A549 (cell line): ENCODE data around the gene SP1. TPM values are rescaled to one million over a fixed set of nuclear protein-coding genes. Genes with fewer than 3 reads are reported as not detected.
"Not testable (repeated sequence)": the region's sequence is repeated elsewhere in the genome, so short reads cannot be mapped to it uniquely, and the experiment has no call there.

Source experiments
- ATAC-seq, 2 experiments: fragments of 200-7000 bp in 1 of 2; fragments of >200 bp in 1 of 2; cut with Nextera tagmentation in 1 of 2; cut with Tn5 transposase in 1 of 2; 3 replicates each; pipeline versions ENCODE4 v1.8.0 to v1.9.1; 2018 to 2020; ENCODE audit warnings: mild to moderate bottlenecking in 1 of 2, moderate library complexity in 1 of 2
- CTCF ChIA-PET: fragments of 300-600 bp; sonication (Branson Sonifier 250); formaldehyde crosslinking; extraction: SDS; loops from one replicate; lab custom pipeline; 2021; ENCODE audit warnings: antibody characterized with exemption, inconsistent platforms; lab: Yijun Ruan, JAX
- POLR2A ChIA-PET: fragments of 350-600 bp; formaldehyde crosslinking; extraction: SDS; loops from one replicate; lab custom pipeline; 2021; ENCODE audit warnings: antibody characterized with exemption, inconsistent platforms; lab: Yijun Ruan, JAX
- DNase-seq, 2 experiments: peaks; one replicate each; pipeline versions ENCODE4 v3.0.0 to v3.0.0-alpha.2; 2011 to 2016; ENCODE audit warnings: low read depth in 1 of 2, low spot score in 1 of 2
- FAIRE-seq: peaks from 2 replicates; lab custom pipeline; 2011; peaks lifted over from hg19 to GRCh38; lab: Jason Lieb, UNC
- H3K27ac ChIP-seq, 2 experiments: fragments of >200 bp; sonication (Bioruptor Twin); formaldehyde crosslinking; 3 replicates each; pipeline ENCODE4 v1.5.1; 2016 to 2017
- H3K4me1 ChIP-seq: fragments of >200 bp; sonication (Bioruptor Twin); formaldehyde crosslinking; 3 replicates; pipeline ENCODE4 v1.6.1; 2016
- H3K4me2 ChIP-seq: fragments of >200 bp; sonication (Bioruptor Twin); formaldehyde crosslinking; 3 replicates; pipeline ENCODE4 v1.6.1; 2016
- H3K4me3 ChIP-seq: fragments of >200 bp; sonication (Bioruptor Twin); formaldehyde crosslinking; 3 replicates; pipeline ENCODE4 v1.5.1; 2016
- H3K9me3 ChIP-seq: fragments of >200 bp; sonication (Bioruptor Twin); formaldehyde crosslinking; 3 replicates; pipeline ENCODE4 v1.6.1; 2016
- CBX8 ChIP-seq: fragments of 200-600 bp; sonication (generic); IDR thresholded peaks from 2 replicates; pipeline ENCODE4 v1.6.1; 2016
- CEBPB ChIP-seq, 2 experiments: fragments of >200 bp in 1 of 2; sonication (Bioruptor Twin) in 1 of 2; formaldehyde crosslinking in 1 of 2; IDR thresholded peaks; 2 replicates each; pipeline ENCODE4 v1.6.1; 2012 to 2016
- FOSB ChIP-seq: fragments of 250-450 bp; sonication (Bioruptor Pico); IDR thresholded peaks from 2 replicates; pipeline ENCODE4 v1.5.0; 2020; ENCODE audit warnings: mild to moderate bottlenecking, moderate library complexity
- FOSL2 ChIP-seq, 2 experiments: fragments of 450-650 bp in 1 of 2; fragments of >200 bp in 1 of 2; sonication (Bioruptor Twin) in 1 of 2; formaldehyde crosslinking; IDR thresholded peaks; 2 replicates each; pipeline versions ENCODE4 v1.5.0 to v1.6.1; 2016 to 2020; ENCODE audit warnings: mild to moderate bottlenecking in 1 of 2, moderate library complexity in 1 of 2
- JUN ChIP-seq, 2 experiments: fragments of >200 bp; sonication (Bioruptor Twin); formaldehyde crosslinking; IDR thresholded peaks; 2 replicates in 1 of 2; 3 replicates in 1 of 2; pipeline ENCODE4 v1.6.1; 2016 to 2017
- MYC ChIP-seq: IDR thresholded peaks from 2 replicates; pipeline ENCODE4 v1.6.1; 2012; ENCODE audit warnings: mild to moderate bottlenecking, inconsistent platforms, low read length, improper control_type of control experiment, borderline replicate concordance
- NPAS2 ChIP-seq: fragments of 250-450 bp; sonication (Bioruptor Pico); IDR thresholded peaks from 2 replicates; pipeline ENCODE4 v1.8.0; 2022; ENCODE audit warnings: mild to moderate bottlenecking, moderate library complexity, borderline replicate concordance
- SREBF2 ChIP-seq: fragments of 450-650 bp; IDR thresholded peaks from 2 replicates; pipeline ENCODE4 v1.6.1; 2014; ENCODE audit warnings: mild to moderate bottlenecking, moderate library complexity
- TP53 ChIP-seq: fragments of 250-450 bp; sonication (Bioruptor Pico); IDR thresholded peaks from 2 replicates; pipeline ENCODE4 v1.5.0; 2021; ENCODE audit warnings: mild to moderate bottlenecking, moderate library complexity
- ZSCAN20 ChIP-seq: fragments of 250-450 bp; sonication (Bioruptor Pico); IDR thresholded peaks from 2 replicates; pipeline ENCODE4 v1.8.0; 2022; ENCODE audit warnings: mild to moderate bottlenecking, moderate library complexity
- WGBS: methylation state at CpG from one replicate; pipeline ENCODE4 v1.1.6; 2017; ENCODE audit errors: missing lambda C conversion rate; 5-methylcytosine and 5-hydroxymethylcytosine counted together
- polyA plus RNA-seq, 4 experiments: library from polyadenylated mRNA; depleted of rRNA in 3 of 4; stranded (reverse); fragments of >200 nt; fragmentation: RNase III in 1 of 4; extraction: RNeasy Plus Mini Kit Qiagen cat#74134 plus additional on column Dnase treatment in 1 of 4; gene quantifications; 2 replicates in 3 of 4; 3 replicates in 1 of 4; pipeline ENCODE4 v1.2.3, GENCODE V29; 2011 to 2017
- TF ChIP-seq, protein P1 (sequence below): IDR thresholded peaks from 2 replicates; pipeline ENCODE4 v1.6.1; 2012
- TF ChIP-seq, protein P2 (sequence below): fragments of 250-450 bp; sonication (Bioruptor Pico); IDR thresholded peaks from 2 replicates; pipeline ENCODE4 v1.5.0; 2021; ENCODE audit warnings: mild to moderate bottlenecking, moderate library complexity, borderline replicate concordance
- TF ChIP-seq, protein P3 (sequence below): fragments of 250-450 bp; sonication (Bioruptor Pico); IDR thresholded peaks from 2 replicates; pipeline ENCODE4 v1.5.0; 2020; ENCODE audit warnings: low read depth, mild to moderate bottlenecking, moderate library complexity
- TF ChIP-seq, protein P4 (sequence below): fragments of >200 bp; sonication (Bioruptor Twin); formaldehyde crosslinking; IDR thresholded peaks from 3 replicates; pipeline ENCODE4 v1.6.1; 2016
- TF ChIP-seq, protein P5 (sequence below): fragments of 450-650 bp; IDR thresholded peaks from 2 replicates; pipeline ENCODE4 v1.6.1; 2014; ENCODE audit warnings: antibody characterized with exemption

SP1 gene
- polyA plus RNA-seq, 2 of the 4 experiments (the other 2 are of a cell fraction): 24.2 to 53.2 TPM

DNA sequence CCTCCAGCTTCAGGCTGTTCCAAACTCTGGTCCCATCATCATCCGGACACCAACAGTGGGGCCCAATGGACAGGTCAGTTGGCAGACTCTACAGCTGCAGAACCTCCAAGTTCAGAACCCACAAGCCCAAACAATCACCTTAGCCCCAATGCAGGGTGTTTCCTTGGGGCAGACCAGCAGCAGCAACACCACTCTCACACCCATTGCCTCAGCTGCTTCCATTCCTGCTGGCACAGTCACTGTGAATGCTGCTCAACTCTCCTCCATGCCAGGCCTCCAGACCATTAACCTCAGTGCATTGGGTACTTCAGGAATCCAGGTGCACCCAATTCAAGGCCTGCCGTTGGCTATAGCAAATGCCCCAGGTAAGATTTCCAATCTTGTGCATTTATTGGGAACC is 3.3 kb downstream of the SP1 start:
- no peak overlapping the region for H3K27ac ChIP-seq
- WGBS: 92% methylated on average over 2 of the region's 2 CpGs
- TF ChIP-seq JUN (IDR thresholded peaks at IDR 0.05) (no peak), MYC (no peak), FOSB (no peak)
- TF ChIP-seq, protein P1, sequence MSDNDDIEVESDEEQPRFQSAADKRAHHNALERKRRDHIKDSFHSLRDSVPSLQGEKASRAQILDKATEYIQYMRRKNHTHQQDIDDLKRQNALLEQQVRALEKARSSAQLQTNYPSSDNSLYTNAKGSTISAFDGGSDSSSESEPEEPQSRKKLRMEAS: no peak
- TF ChIP-seq, protein P2, sequence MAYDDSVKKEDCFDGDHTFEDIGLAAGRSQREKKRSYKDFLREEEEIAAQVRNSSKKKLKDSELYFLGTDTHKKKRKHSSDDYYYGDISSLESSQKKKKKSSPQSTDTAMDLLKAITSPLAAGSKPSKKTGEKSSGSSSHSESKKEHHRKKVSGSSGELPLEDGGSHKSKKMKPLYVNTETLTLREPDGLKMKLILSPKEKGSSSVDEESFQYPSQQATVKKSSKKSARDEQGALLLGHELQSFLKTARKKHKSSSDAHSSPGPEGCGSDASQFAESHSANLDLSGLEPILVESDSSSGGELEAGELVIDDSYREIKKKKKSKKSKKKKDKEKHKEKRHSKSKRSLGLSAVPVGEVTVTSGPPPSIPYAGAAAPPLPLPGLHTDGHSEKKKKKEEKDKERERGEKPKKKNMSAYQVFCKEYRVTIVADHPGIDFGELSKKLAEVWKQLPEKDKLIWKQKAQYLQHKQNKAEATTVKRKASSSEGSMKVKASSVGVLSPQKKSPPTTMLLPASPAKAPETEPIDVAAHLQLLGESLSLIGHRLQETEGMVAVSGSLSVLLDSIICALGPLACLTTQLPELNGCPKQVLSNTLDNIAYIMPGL (CRISPR knock-in tag): no peak
- TF ChIP-seq, protein P3, sequence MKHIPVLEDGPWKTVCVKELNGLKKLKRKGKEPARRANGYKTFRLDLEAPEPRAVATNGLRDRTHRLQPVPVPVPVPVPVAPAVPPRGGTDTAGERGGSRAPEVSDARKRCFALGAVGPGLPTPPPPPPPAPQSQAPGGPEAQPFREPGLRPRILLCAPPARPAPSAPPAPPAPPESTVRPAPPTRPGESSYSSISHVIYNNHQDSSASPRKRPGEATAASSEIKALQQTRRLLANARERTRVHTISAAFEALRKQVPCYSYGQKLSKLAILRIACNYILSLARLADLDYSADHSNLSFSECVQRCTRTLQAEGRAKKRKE (CRISPR knock-in tag): no peak
- TF ChIP-seq, protein P4, sequence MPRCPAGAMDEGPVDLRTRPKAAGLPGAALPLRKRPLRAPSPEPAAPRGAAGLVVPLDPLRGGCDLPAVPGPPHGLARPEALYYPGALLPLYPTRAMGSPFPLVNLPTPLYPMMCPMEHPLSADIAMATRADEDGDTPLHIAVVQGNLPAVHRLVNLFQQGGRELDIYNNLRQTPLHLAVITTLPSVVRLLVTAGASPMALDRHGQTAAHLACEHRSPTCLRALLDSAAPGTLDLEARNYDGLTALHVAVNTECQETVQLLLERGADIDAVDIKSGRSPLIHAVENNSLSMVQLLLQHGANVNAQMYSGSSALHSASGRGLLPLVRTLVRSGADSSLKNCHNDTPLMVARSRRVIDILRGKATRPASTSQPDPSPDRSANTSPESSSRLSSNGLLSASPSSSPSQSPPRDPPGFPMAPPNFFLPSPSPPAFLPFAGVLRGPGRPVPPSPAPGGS: no peak
- peaks cover 51% of the 10 kb centered on the region for H3K4me1 ChIP-seq
- no peaks in the 10 kb centered on the region for H3K9me3 ChIP-seq
- POLR2A ChIA-PET: interaction anchor here (0.6 kb wide), 2 partner anchors 14 to 402 kb away, joined by 3 to 5 read pairs; no protein-coding TSS in a partner anchor
- H3K4me3 ChIP-seq: no peak overlapping the region
- ATAC-seq (no peak), DNase-seq (no peak), FAIRE-seq (no peak)
- CTCF ChIA-PET: interaction anchor here (0.6 to 12.7 kb wide), 16 partner anchors 8 to 125 kb away, joined by 3 to 199 read pairs (median 8); partner anchors contain the start of genes AAAS and AMHR2
- peak overlapping the region; percentile 44 for H3K4me2 ChIP-seq

DNA sequence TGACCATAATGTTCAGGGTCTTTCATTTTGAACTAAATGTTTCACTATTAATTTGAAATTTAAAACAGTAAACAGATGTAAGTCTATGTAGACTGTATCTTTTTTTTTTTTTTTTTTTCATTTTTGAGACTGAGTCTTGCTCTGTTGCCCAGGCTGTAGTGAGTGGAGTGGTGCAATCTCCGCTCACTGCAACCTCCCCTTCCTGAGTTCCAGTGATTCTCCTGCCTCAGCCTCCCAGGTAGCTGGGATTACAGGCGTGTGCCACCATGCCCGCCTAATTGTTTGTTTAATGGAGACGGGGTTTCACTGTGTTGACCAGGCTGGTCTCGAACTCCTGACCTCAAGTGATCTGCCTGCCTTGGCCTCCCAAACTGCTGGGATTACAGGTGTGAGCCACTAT is 6.4 kb downstream of the SP1 start:
- H3K9me3 ChIP-seq, DNase-seq, FAIRE-seq, H3K4me3 ChIP-seq, ATAC-seq, H3K27ac ChIP-seq: not testable (repeated sequence)
- 92% methylated on average over 5 of the region's 5 CpGs for WGBS
- ChIA-PET POLR2A (interaction anchor here (0.8 kb wide), 1 partner anchor 275 kb away, joined by 4 read pairs; no protein-coding TSS in a partner anchor), CTCF (interaction anchor here (0.6 to 12.7 kb wide), 7 partner anchors 27 to 88 kb away, joined by 3 to 199 read pairs (median 5); partner anchors contain the start of gene AAAS)
- Histone ChIP-seq H3K4me2 (peak overlapping the region; percentile 28), H3K4me1 (peaks cover 67% of the 10 kb centered on the region)

DNA sequence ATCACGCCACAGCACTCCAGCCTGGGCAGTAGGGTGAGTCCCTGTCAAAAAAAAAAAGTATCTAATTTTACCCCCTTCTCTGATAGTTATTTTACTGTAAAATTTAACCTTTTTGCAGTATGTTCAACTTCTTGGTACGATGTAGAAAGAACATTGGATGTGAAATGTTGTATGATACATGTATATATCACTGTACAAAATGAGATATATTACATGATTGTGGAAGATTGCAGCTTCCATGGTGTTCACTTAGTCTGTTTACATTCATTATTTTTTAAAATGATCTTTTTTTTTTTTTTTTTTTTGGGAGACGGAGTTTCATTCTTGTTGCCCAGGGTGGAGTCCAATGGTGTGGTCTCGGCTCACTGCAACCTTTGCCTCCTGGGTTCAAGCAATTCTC is 9.0 kb downstream of the SP1 start:
- H3K4me1 ChIP-seq: peaks cover 46% of the 10 kb centered on the region; the same call in 2 of the 3 replicates
- WGBS: 95% methylated on average over 4 of the region's 4 CpGs
- TF ChIP-seq NPAS2 (CRISPR knock-in tag) (no peak), CEBPB (IDR thresholded peaks at IDR 0.05) (no peak), TP53 (CRISPR knock-in tag) (no peak)
- TF ChIP-seq, protein P5, sequence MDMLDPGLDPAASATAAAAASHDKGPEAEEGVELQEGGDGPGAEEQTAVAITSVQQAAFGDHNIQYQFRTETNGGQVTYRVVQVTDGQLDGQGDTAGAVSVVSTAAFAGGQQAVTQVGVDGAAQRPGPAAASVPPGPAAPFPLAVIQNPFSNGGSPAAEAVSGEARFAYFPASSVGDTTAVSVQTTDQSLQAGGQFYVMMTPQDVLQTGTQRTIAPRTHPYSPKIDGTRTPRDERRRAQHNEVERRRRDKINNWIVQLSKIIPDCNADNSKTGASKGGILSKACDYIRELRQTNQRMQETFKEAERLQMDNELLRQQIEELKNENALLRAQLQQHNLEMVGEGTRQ: no peak
- DNase-seq (no peak), ATAC-seq (no peak), FAIRE-seq (no peak)
- H3K9me3 ChIP-seq: no peaks in the 10 kb centered on the region
- H3K27ac ChIP-seq: no peak overlapping the region
- POLR2A ChIA-PET: interaction anchor here (1.6 kb wide), 1 partner anchor 33 kb away, joined by 6 read pairs; no protein-coding TSS in a partner anchor
- H3K4me2 ChIP-seq: no peak overlapping the region
- CTCF ChIA-PET: interaction anchor here (0.7 to 12.7 kb wide), 4 partner anchors 32 to 66 kb away, joined by 3 to 199 read pairs (median 6); no protein-coding TSS in a partner anchor
- no peak overlapping the region for H3K4me3 ChIP-seq

DNA sequence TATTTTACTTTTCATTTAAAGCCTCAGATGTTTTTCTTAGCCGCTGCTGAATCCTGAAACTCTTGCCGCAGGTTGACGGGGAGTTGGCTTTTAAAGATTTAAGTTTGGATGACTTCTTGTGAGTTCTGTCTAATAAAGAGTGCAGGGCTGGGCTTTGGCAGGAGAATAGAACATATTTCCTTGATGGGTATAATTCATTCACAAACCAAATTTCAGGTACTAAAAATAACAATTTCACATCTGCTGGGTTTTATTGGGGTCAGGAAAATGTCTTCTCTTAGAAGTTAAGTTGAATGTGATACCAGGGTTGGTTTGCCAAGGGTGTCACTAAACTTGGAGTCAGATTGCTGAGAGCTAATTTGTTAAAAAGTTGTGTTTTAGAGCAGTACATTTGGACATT is 9.7 kb downstream of the SP1 start:
- no peaks in the 10 kb centered on the region for H3K9me3 ChIP-seq
- ChIA-PET CTCF (interaction anchor here (1.4 to 2.0 kb wide), 2 partner anchors 32 to 66 kb away, joined by 3 to 8 read pairs; no protein-coding TSS in a partner anchor), POLR2A (no interaction called here)
- no peak overlapping the region for H3K4me3 ChIP-seq
- 100% methylated on average over 3 of the region's 3 CpGs for WGBS
- DNase-seq (no peak), FAIRE-seq (no peak), ATAC-seq (no peak)
- no peak overlapping the region for H3K27ac ChIP-seq
- H3K4me1 ChIP-seq: peaks cover 42% of the 10 kb centered on the region; the same call in 2 of the 3 replicates
- no peak for TF ChIP-seq CBX8
- no peak for TF ChIP-seq JUN (IDR thresholded peaks at IDR 0.05)
- TF ChIP-seq FOSL2 (IDR thresholded peaks at IDR 0.05): no peak
- TF ChIP-seq FOSL2 (CRISPR knock-in tag; IDR thresholded peaks at IDR 0.05): no peak
- TF ChIP-seq ZSCAN20 (CRISPR knock-in tag): no peak
- no peak for TF ChIP-seq SREBF2
- peak overlapping the region; percentile 17; the same call in 1 of the 3 replicates for H3K4me2 ChIP-seq
